NCI-H1417 (cell line): ENCODE measurements around the gene MBTD1.

ENCODE experiments used
- DNase-seq, 3 experiments: peaks; one replicate each; lab custom pipeline; 2025; lab: John Stamatoyannopoulos, UW

MBTD1 gene

DNA sequence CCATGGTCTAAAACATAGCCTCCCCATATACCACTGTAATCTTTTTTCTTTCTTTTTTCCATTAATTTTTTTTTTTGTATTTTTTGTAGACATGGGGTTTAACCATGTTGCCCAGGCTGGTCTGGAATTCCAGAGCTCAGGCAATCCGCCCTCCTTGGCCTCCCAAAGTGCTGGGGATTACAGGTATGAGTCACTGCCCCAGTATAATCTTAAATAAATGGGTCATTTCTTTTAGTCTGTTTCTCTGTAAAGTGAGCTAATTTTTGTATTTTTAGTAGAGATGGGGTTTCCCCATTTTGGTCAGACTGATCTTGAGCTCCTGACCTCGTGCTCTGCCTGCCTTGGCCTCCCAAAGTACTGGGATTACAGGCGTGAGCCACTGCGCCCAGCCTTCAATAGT is 112.2 kb downstream of the MBTD1 start:
- no peak for DNase-seq

GRCh38 chr17:51144266-51145022 is 115.4 kb downstream of the MBTD1 start:
- DNase-seq = peak; percentile 20 to 84 (median 51)

DNA sequence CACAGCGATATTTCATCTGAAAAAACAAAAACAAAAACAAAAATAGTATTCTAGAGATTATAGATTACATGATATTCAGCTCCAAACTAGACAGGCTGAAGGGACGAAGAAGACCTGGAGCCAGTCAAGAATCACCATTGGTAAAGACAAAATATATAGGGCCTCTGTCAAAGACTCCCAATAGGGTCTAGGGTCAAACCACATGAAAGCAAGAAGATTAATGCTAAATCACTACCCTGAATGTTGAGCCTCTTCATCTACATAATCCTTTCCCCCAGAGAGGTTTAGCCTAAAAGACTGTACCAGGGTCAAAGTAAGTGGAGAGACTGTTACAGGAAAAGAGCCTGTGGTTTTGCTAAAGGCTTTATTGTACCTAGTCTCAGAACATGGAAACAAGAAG is 117.3 kb downstream of the MBTD1 start:
- DNase-seq = no peak

DNA sequence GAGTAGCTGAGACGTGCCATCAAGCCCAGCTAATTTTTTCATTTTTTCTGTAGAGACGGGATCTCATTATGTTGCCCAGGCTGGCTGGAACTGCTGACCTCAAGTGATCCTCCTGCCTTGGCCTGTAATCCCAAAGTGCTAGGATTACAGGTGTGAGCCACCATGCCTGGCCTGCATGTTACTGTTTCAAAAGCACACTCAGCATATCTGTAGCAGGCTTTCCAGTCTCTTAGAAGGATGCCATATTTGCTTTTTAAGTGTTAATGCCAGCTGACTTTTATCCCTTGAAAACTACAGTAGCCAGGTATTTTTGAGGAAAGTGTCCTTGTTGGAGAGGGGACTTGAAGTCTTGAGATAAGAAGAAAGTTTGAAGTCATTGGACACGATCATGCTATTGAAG is 123.9 kb downstream of the MBTD1 start:
- DNase-seq = no peak

GRCh38 chr17:51133365-51133764 is 126.5 kb downstream of the MBTD1 start:
- DNase-seq = no peak

- no peak for DNase-seq
Observed at GRCh38 chr17:51132964-51133319, 126.9 kb downstream of the MBTD1 start.

DNA sequence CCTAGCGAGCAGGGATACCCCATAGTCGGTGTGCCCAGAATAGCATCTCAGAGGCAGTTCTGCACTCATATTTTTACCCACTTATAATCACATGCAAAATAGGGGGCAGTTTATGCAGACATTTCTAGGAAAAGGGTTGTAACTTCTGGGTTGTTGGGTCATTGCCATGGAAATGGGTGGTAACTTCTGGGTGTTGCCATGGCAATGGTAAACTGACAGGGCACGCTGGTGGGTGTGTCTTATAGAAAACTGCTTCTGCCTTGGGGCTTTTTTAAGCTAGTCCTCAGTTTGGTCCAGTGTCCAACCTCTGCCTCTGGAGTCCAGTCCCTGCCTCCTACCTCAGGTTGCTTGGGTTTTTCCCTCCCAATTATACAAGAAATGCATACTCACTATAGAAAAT is 131.8 kb downstream of the MBTD1 start:
- DNase-seq = no peak
